GM23338 (cell line): ENCODE data around the gene KIAA0586. TPM values are rescaled to one million over a fixed set of nuclear protein-coding genes. Genes with fewer than 3 reads are reported as not detected.

Experiments
- ATAC-seq: fragments of 200-7000 bp; cut with Tn5 transposase; 3 replicates; pipeline ENCODE4 v1.9.1; 2020
- DNase-seq: peaks from one replicate; pipeline ENCODE4 v3.0.0-alpha.2; 2015; ENCODE audit warnings: low spot score
- H2AFZ ChIP-seq: fragments of 200-600 bp; sonication (generic); 2 replicates; pipeline ENCODE4 v1.8.0; 2016; ENCODE audit warnings: antibody characterized with exemption, mild to moderate bottlenecking, moderate library complexity
- H3F3A ChIP-seq: fragments of 200-600 bp; sonication (generic); replicated peaks from 2 replicates; pipeline ENCODE4 v1.8.0; 2017; ENCODE audit warnings: antibody characterized with exemption, mixed run types, low read depth
- H3K27ac ChIP-seq: fragments of 200-600 bp; sonication (generic); 2 replicates; pipeline ENCODE4 v1.6.1; 2016; ENCODE audit warnings: low read depth
- H3K27me3 ChIP-seq: fragments of 200-600 bp; sonication (generic); 2 replicates; pipeline ENCODE4 v1.8.0; 2016; ENCODE audit warnings: mild to moderate bottlenecking, mixed run types, moderate library complexity; ENCODE audit not compliant: insufficient read depth
- H3K36me3 ChIP-seq: fragments of 200-600 bp; sonication (generic); 2 replicates; pipeline ENCODE4 v1.8.0; 2016; ENCODE audit warnings: mild to moderate bottlenecking; ENCODE audit not compliant: insufficient read depth
- H3K4me1 ChIP-seq: fragments of 200-600 bp; sonication (generic); 2 replicates; pipeline ENCODE4 v1.8.0; 2016; ENCODE audit warnings: mild to moderate bottlenecking, moderate library complexity; ENCODE audit not compliant: insufficient read depth
- H3K4me2 ChIP-seq: fragments of 200-600 bp; sonication (generic); 2 replicates; pipeline ENCODE4 v1.7.1; 2017; ENCODE audit warnings: mixed run types
- H3K4me3 ChIP-seq: fragments of 200-600 bp; sonication (generic); 2 replicates; pipeline ENCODE4 v1.6.1; 2016; ENCODE audit warnings: mixed run types
- H3K79me2 ChIP-seq: fragments of 200-600 bp; sonication (generic); replicated peaks from 2 replicates; pipeline ENCODE4 v1.8.0; 2017; ENCODE audit warnings: mild to moderate bottlenecking; ENCODE audit not compliant: insufficient read depth
- H3K9me2 ChIP-seq: fragments of 200-600 bp; sonication (generic); 2 replicates; pipeline ENCODE4 v1.8.0; 2017; ENCODE audit not compliant: insufficient read depth
- H4K20me1 ChIP-seq: fragments of 200-600 bp; sonication (generic); replicated peaks from 2 replicates; pipeline ENCODE4 v1.8.0; 2017; ENCODE audit warnings: mild to moderate bottlenecking; ENCODE audit not compliant: insufficient read depth
- H3K27ac Mint-ChIP-seq: 2 replicates; pipeline ENCODE4 v1.8.0; 2020; ENCODE audit warnings: inconsistent platforms, mild to moderate bottlenecking, moderate library complexity, mixed read lengths
- H3K27me3 Mint-ChIP-seq: 3 replicates; pipeline ENCODE4 v1.8.0; 2022; ENCODE audit warnings: low read depth, mild to moderate bottlenecking, moderate library complexity, mixed read lengths, inconsistent platforms; ENCODE audit not compliant: insufficient read depth, poor library complexity
- H3K36me3 Mint-ChIP-seq: 3 replicates; pipeline ENCODE4 v1.8.0; 2021; ENCODE audit warnings: low read depth, mild to moderate bottlenecking, inconsistent platforms, moderate library complexity, mixed read lengths
- H3K4me1 Mint-ChIP-seq: 3 replicates; pipeline ENCODE4 v1.8.0; 2020; ENCODE audit warnings: mild to moderate bottlenecking, inconsistent platforms, mixed read lengths
- H3K4me3 Mint-ChIP-seq: 3 replicates; pipeline ENCODE4 v1.8.0; 2021; ENCODE audit warnings: moderate library complexity, mild to moderate bottlenecking, inconsistent platforms, mixed read lengths
- H3K9me3 Mint-ChIP-seq: 3 replicates; pipeline ENCODE4 v1.8.0; 2020; ENCODE audit warnings: moderate library complexity, mild to moderate bottlenecking, inconsistent platforms, mixed read lengths
- CREB1 ChIP-seq: fragments of 250-450 bp; sonication (Bioruptor Pico); IDR thresholded peaks from 2 replicates; pipeline ENCODE4 v1.5.0; 2020; ENCODE audit warnings: low read depth, mild to moderate bottlenecking, moderate library complexity
- CTCF ChIP-seq, 2 experiments: fragments of 200-600 bp in 1 of 2; sonication (generic) in 1 of 2; conservative IDR thresholded peaks; 2 replicates each; pipeline versions ENCODE4 v1.5.1 to v1.6.1; 2016 to 2017; ENCODE audit warnings: antibody characterized with exemption in 2 of 2, low read depth in 2 of 2, mild to moderate bottlenecking in 2 of 2, moderate library complexity in 1 of 2
- EZH2 ChIP-seq: fragments of 200-600 bp; sonication (generic); IDR thresholded peaks from one replicate; pipeline ENCODE4 v1.8.0; 2017; ENCODE audit warnings: antibody characterized with exemption, mild to moderate bottlenecking, low read depth; ENCODE audit not compliant: unreplicated experiment
- JUNB ChIP-seq: IDR thresholded peaks from one replicate; pipeline ENCODE4 v1.6.1; 2016; ENCODE audit warnings: antibody characterized with exemption; ENCODE audit not compliant: unreplicated experiment
- STAT1 ChIP-seq: IDR thresholded peaks from one replicate; pipeline ENCODE4 v1.6.1; 2016; ENCODE audit warnings: antibody characterized with exemption; ENCODE audit not compliant: unreplicated experiment
- ZNF114 ChIP-seq: fragments of 250-450 bp; sonication (Bioruptor Pico); IDR thresholded peaks from 2 replicates; pipeline ENCODE4 v1.5.0; 2020; ENCODE audit warnings: mild to moderate bottlenecking, moderate library complexity
- ZNF331 ChIP-seq: fragments of 250-450 bp; sonication (Bioruptor Pico); IDR thresholded peaks from 2 replicates; pipeline ENCODE4 v1.5.0; 2020; ENCODE audit warnings: low read depth, mild to moderate bottlenecking, moderate library complexity
- ZNF462 ChIP-seq: fragments of 250-450 bp; sonication (Bioruptor Pico); IDR thresholded peaks from 2 replicates; pipeline ENCODE4 v1.5.0; 2020; ENCODE audit warnings: mild to moderate bottlenecking, moderate library complexity
- polyA plus RNA-seq: library from polyadenylated mRNA; unstranded; fragments of >200 nt; fragmentation: Nextera tagmentation; extraction: Ambion mirVana; gene quantifications from 2 replicates; pipeline ENCODE4 v1.2.1, GENCODE V29; 2016
- total RNA-seq: library from RNA; depleted of rRNA; stranded (reverse); fragments of >200 nt; shearing (Covaris generic); gene quantifications from 2 replicates; pipeline ENCODE4 v1.2.3, GENCODE V29; 2014

Gene KIAA0586
- total and polyA plus RNA-seq, 2 experiments from 2014 or later = 22.2 to 23.7 TPM

- TF ChIP-seq ZNF462 (CRISPR knock-in tag) (no peak), CREB1 (CRISPR knock-in tag) (no peak), STAT1 (no peak), JUNB (no peak), EZH2 (no peak)
Measured at GRCh38 chr14:58584383-58584782, 156.9 kb downstream of the KIAA0586 start (continued).

GRCh38 chr14:58587271-58587670, 159.8 kb downstream of the KIAA0586 start:
- H3K36me3 Mint-ChIP-seq = peaks cover 3% of the 10 kb centered on the region; the same call in 1 of the 3 replicates
- H2AFZ ChIP-seq = no peak overlapping the region
- H3K9me3 Mint-ChIP-seq = peaks cover 7% of the 10 kb centered on the region; the same call in 2 of the 3 replicates
- TF ChIP-seq JUNB = no peak
- no peak for TF ChIP-seq CTCF (conservative IDR thresholded peaks at IDR 0.05; ENCODE audit: low read depth in 2 of 2)
- TF ChIP-seq ZNF331 (CRISPR knock-in tag) = no peak
- TF ChIP-seq ZNF114 (CRISPR knock-in tag) = no peak
- no peak for TF ChIP-seq ZNF462 (CRISPR knock-in tag)
- no peak for TF ChIP-seq CREB1 (CRISPR knock-in tag)

More at GRCh38 chr14:58587271-58587670, 159.8 kb downstream of the KIAA0586 start:
- no peak overlapping the region for H3K4me3 ChIP-seq
- no peak for ATAC-seq
- no peaks in the 10 kb centered on the region for H3K36me3 ChIP-seq
- Mint-ChIP-seq H3K27me3 (peaks cover 5% of the 10 kb centered on the region), H3K27ac (no peak overlapping the region), H3K4me3 (no peak overlapping the region), H3K4me1 (no peaks in the 10 kb centered on the region; the same call in 2 of the 3 replicates)
- no peaks in the 10 kb centered on the region for H3K27me3 ChIP-seq
- H3F3A ChIP-seq = no peaks in the 10 kb centered on the region
- no peaks in the 10 kb centered on the region for H3K9me2 ChIP-seq
- DNase-seq = no peak
- H3K4me1 ChIP-seq = no peaks in the 10 kb centered on the region
- no peaks in the 10 kb centered on the region for H3K79me2 ChIP-seq
- H4K20me1 ChIP-seq = no peaks in the 10 kb centered on the region
- no peak overlapping the region for H3K4me2 ChIP-seq
- no peak overlapping the region for H3K27ac ChIP-seq
